Embryonic facial prominence (tissue), 1 donor: Measurements from ENCODE around the gene RNFT2.
"Not testable (repeated sequence)": the region's sequence is repeated elsewhere in the genome, so short reads cannot be mapped to it uniquely, and the experiment has no call there.

Experiments used
- DNase-seq: peaks from one replicate; pipeline ENCODE4 v3.0.0-alpha.2; 2016; ENCODE audit errors: extremely low spot score

Gene RNFT2

GRCh38 chr12:116794725-116795124 is 56.6 kb downstream of the RNFT2 start:
- DNase-seq: no peak

GRCh38 chr12:116797885-116798284 is 59.8 kb downstream of the RNFT2 start:
- DNase-seq: no peak

- no peak for DNase-seq
Observed at GRCh38 chr12:116798719-116799118, 60.6 kb downstream of the RNFT2 start.

- no peak for DNase-seq
Observed at GRCh38 chr12:116799955-116800354, 61.8 kb downstream of the RNFT2 start.

GRCh38 chr12:116800918-116801317 is 62.8 kb downstream of the RNFT2 start:
- DNase-seq: no peak

GRCh38 chr12:116802018-116802417 is 63.9 kb downstream of the RNFT2 start:
- DNase-seq: no peak

GRCh38 chr12:116803013-116803736 is 65.1 kb downstream of the RNFT2 start:
- no peak for DNase-seq

GRCh38 chr12:116804051-116804450 is 65.9 kb downstream of the RNFT2 start:
- no peak for DNase-seq

- no peak for DNase-seq
Observed at GRCh38 chr12:116806845-116807440, 68.8 kb downstream of the RNFT2 start.

- DNase-seq: no peak
Observed at GRCh38 chr12:116807546-116807945, 69.4 kb downstream of the RNFT2 start.

GRCh38 chr12:116808113-116809105 is 70.3 kb downstream of the RNFT2 start:
- no peak for DNase-seq

GRCh38 chr12:116812238-116812637 is 74.1 kb downstream of the RNFT2 start:
- no peak for DNase-seq

GRCh38 chr12:116813271-116814041 is 75.3 kb downstream of the RNFT2 start:
- no peak for DNase-seq

GRCh38 chr12:116814766-116815165 is 76.7 kb downstream of the RNFT2 start:
- DNase-seq: not testable (repeated sequence)

- peak; percentile 8 for DNase-seq
Observed at GRCh38 chr12:116818341-116818856, 80.3 kb downstream of the RNFT2 start.

GRCh38 chr12:116818948-116819832 is 81.1 kb downstream of the RNFT2 start:
- DNase-seq: peak; percentile 79

GRCh38 chr12:116820064-116820656 is 82.0 kb downstream of the RNFT2 start:
- DNase-seq: no peak

GRCh38 chr12:116821291-116821690 is 83.2 kb downstream of the RNFT2 start:
- DNase-seq: no peak

- DNase-seq: no peak
Observed at GRCh38 chr12:116827432-116827831, 89.3 kb downstream of the RNFT2 start.

GRCh38 chr12:116832353-116832752 is 94.2 kb downstream of the RNFT2 start:
- no peak for DNase-seq
